IMR-90 (cell line): ENCODE measurements around the gene FOXK1.

Experiments
- BHLHE40 ChIP-seq: fragments of 150-350 bp; IDR thresholded peaks from 2 replicates; pipeline ENCODE4 v1.6.1; 2016; ENCODE audit warnings: mild to moderate bottlenecking, low read depth, low read length
- CHD1 ChIP-seq: IDR thresholded peaks from 2 replicates; pipeline ENCODE4 v1.6.1; 2012; ENCODE audit warnings: low read depth, low read length, improper control_type of control experiment
- CTCF ChIP-seq: conservative IDR thresholded peaks from 2 replicates; pipeline ENCODE4 v1.5.1; 2012; ENCODE audit warnings: mild to moderate bottlenecking, low read depth, low read length, improper control_type of control experiment
- ELK1 ChIP-seq: fragments of 150-350 bp; IDR thresholded peaks from 2 replicates; pipeline ENCODE4 v1.6.1; 2016; ENCODE audit warnings: low read depth, mild to moderate bottlenecking, low read length, moderate library complexity, borderline replicate concordance
- FOS ChIP-seq: fragments of 150-350 bp; IDR thresholded peaks from 2 replicates; pipeline ENCODE4 v1.6.1; 2016; ENCODE audit warnings: low read depth, low read length
- MAZ ChIP-seq: IDR thresholded peaks from 2 replicates; pipeline ENCODE4 v1.6.1; 2012; ENCODE audit warnings: low read depth, mild to moderate bottlenecking, low read length, improper control_type of control experiment, moderate library complexity, borderline replicate concordance
- MXI1 ChIP-seq: IDR thresholded peaks from 2 replicates; pipeline ENCODE4 v1.6.1; 2012; ENCODE audit warnings: low read depth, mild to moderate bottlenecking, low read length, moderate library complexity, borderline replicate concordance
- NFE2L2 ChIP-seq: fragments of 150-350 bp; IDR thresholded peaks from 2 replicates; pipeline ENCODE4 v1.6.1; 2016; ENCODE audit warnings: low read depth, mild to moderate bottlenecking, low read length
- POLR2A ChIP-seq: IDR thresholded peaks from 2 replicates; pipeline ENCODE4 v1.6.1; 2012; ENCODE audit warnings: mild to moderate bottlenecking, low read depth, low read length
- RAD21 ChIP-seq: IDR thresholded peaks from 2 replicates; pipeline ENCODE4 v1.6.1; 2012; ENCODE audit warnings: low read length, improper control_type of control experiment
- RCOR1 ChIP-seq: IDR thresholded peaks from 2 replicates; pipeline ENCODE4 v1.6.1; 2012; ENCODE audit warnings: mild to moderate bottlenecking, low read length, improper control_type of control experiment; ENCODE audit not compliant: insufficient replicate concordance
- RFX5 ChIP-seq: IDR thresholded peaks from 2 replicates; pipeline ENCODE4 v1.8.0; 2012; ENCODE audit warnings: low read depth, mild to moderate bottlenecking, low read length, moderate library complexity
- SMC3 ChIP-seq: fragments of 150-350 bp; IDR thresholded peaks from 2 replicates; pipeline ENCODE4 v1.6.1; 2016; ENCODE audit warnings: low read depth, mild to moderate bottlenecking, antibody characterized with exemption, low read length, moderate library complexity
- USF2 ChIP-seq: fragments of 150-350 bp; IDR thresholded peaks from 2 replicates; pipeline ENCODE4 v1.6.1; 2017; ENCODE audit warnings: mild to moderate bottlenecking, antibody characterized with exemption, low read length, low read depth

GRCh38 chr7:4755045-4755444, 73.0 kb downstream of the FOXK1 start:
- TF ChIP-seq CTCF = no peak
- no peak for TF ChIP-seq POLR2A
- TF ChIP-seq BHLHE40 = no peak
- TF ChIP-seq SMC3 = no peak
- TF ChIP-seq USF2 = no peak
- no peak for TF ChIP-seq NFE2L2
- TF ChIP-seq FOS = no peak
- TF ChIP-seq RCOR1 = no peak
- TF ChIP-seq RAD21 = no peak
- no peak for TF ChIP-seq RFX5
- no peak for TF ChIP-seq MXI1
- no peak for TF ChIP-seq ELK1
- no peak for TF ChIP-seq MAZ
- no peak for TF ChIP-seq CHD1
